Measurements from ENCODE around the gene SPATA46.

- TF ChIP-seq CTCF (IDR thresholded peaks at IDR 0.05; ENCODE audit: insufficient read depth, low read depth, low read length), result no peak
- no peak for TF ChIP-seq EZH2 (IDR thresholded peaks at IDR 0.05; ENCODE audit: insufficient read depth, low read length)
These were observed 17.7 kb downstream of the SPATA46 start for GRCh38 chr1:162358928-162359327.
